Smooth muscle cell of the brain vasculature (primary cell): Measurements from ENCODE around the gene UBE2S.
A peak's percentile ranks its signal among the peaks of the same experiment; 100 is the strongest.
"Not testable (repeated sequence)": the region's sequence is repeated elsewhere in the genome, so short reads cannot be mapped to it uniquely, and the experiment has no call there.

ENCODE experiments used
- DNase-seq: peaks from one replicate; pipeline ENCODE4 v3.0.0-alpha.2; 2012; ENCODE audit warnings: low read depth, low spot score

Gene UBE2S

DNA sequence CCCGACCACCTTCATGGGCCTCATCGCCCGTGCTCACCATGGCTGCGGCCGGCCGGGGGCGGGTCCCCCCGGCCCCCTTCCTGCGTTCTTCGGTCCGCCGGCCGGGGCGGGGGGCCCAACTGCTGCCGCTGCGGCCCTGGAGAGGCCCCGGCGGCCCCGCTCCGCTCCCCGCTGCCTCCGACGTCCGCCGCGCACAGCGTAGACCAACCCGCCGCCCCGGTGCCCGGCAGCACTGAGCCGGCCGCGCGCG lies at the start of gene UBE2S:
Gene UBE2S, minus strand, starts transcription at position 239 of the 250 bp plus-strand sequence. Its CDS starts 199 bp downstream, at position 40.
- not testable (repeated sequence) for DNase-seq

DNA sequence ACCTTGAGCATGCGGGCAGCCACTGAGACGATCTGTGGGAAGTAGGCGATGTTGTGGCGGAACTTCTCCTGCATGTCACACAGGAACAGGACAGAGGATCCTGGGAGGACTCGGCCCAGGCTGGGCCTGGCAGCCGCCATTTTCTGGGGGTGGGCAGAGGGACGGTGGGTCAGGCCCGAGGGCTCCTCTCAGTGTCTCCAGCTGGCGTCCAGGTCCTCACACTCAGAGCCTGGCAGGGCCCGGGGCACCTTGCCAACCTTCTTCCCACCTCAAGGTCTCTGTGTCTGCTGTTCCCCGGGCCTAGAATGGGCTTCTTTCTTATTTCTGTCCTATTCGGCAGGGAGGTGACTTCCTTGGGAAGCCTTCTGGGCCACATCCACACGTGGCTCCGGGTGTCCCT lies 48.8 kb upstream of the UBE2S start:
- no peak for DNase-seq

DNA sequence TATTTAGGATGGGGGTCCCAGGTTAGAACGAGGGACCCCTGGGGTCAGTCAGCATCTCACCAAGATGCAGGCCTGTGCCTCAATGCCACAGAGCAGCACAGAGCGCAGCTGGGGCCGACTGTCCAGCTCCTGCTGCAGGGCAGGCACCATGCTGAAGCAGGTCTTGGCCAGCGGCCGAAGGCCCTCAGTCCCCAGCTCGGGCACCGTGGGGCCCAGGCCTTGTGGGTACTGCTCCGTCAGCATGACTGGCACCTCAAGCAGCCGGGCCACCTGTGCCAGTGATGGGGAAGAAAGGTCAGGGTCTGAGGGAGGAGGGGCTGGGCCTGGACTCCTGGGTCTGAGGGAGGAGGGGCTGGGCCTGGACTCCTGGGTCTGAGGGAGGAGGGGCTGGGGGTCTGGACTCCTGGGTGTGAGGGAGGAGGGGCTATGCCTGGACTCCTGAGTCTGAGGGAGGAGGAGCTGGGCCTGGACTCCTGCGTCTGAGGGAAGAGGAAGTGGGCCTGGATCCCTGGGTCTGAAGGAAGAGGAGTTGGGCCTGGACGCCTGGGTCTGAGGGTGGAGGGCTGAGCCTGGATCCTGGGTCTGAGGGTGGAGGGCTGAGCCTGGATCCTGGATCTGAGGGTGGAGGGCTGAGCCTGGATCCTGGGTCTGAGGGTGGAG lies 48.1 kb upstream of the UBE2S start:
- no peak for DNase-seq

DNA sequence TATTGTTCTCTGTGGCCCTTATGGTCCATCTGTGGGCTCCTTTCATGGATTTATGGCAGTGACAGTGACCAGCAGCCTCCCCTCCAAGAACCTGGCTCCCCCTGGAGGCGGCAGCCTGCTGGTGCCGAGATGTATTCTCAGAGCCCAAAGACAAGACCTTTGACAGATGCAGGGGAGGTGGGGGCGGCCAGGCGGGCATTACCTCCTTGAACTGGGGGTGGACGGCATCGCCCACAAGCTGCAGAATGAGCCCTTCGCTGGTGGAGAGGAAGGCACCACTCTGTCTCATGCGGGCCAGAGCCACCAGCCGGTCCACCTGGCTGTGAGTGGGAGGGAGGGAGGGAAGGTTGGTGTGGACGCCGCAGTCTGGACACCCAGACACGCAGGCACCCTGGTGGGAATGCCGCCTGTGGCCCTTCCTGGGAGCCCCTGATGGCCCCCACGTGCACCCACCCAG lies 47.2 kb upstream of the UBE2S start:
- DNase-seq = no peak

DNA sequence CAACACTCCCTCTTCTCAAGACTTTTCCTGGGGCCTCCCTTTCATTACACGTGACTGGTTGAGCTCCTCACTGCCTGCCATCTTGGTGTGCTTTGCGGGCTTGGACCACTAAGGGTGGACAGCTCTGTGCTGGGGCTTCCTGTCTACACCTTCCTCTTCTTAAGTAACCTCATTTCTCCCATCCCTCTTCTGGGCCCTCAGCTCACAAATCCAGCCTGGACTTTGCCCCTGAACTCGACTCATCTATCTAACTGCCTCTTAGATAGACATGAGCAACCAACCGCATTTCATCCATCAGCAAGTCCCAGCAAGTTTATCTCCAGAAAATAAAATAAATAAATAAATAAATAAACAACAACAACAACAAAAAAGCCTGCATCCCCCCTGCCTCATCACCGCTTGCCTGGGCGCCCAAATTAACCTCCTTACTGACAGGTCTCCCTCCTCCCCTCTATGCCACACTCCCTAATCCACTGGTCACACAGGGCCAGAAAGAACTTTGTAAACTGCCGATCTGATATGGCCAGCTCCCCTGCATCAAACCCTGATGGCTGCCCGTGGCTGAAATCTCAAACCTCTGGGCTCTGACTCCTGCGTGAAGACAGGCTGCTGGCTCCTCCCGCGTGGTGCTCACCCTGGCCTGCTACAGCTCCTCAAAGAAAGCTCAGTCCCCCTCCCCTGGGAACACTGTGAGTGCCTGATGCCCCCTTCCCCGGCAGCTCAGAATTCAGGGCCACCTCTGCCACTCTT lies 46.1 kb upstream of the UBE2S start:
- DNase-seq = no peak

DNA sequence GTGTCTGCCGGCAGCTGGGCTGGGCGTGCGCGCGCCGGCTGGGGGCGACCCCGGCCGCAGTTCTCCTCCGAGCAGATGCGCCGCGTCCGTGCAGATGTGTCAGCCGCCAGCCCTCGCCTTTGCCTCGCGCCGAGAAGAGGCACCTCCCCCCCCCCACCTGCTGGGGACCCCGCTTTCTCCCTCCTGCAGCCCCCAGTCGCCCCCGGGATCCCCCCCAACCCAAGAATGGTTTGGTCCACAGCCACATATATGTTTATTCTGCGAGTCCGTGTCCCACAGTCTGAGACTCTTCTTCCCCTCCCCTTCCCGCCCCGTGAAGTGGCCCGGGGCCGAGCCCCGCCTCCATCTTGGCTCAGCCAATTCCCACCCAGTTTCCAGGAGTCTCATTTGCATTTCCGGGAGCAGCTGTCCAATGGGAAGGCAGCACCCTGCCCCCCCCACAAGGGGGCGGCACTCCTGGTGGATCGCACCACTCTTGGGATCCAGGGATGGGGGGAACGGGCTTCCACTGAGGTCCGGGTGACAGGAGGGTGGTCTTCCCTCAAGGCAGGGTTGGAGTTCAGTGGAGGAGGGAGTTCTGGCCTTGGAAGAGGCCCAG lies 45.3 kb upstream of the UBE2S start:
- peak; percentile 61 for DNase-seq

DNA sequence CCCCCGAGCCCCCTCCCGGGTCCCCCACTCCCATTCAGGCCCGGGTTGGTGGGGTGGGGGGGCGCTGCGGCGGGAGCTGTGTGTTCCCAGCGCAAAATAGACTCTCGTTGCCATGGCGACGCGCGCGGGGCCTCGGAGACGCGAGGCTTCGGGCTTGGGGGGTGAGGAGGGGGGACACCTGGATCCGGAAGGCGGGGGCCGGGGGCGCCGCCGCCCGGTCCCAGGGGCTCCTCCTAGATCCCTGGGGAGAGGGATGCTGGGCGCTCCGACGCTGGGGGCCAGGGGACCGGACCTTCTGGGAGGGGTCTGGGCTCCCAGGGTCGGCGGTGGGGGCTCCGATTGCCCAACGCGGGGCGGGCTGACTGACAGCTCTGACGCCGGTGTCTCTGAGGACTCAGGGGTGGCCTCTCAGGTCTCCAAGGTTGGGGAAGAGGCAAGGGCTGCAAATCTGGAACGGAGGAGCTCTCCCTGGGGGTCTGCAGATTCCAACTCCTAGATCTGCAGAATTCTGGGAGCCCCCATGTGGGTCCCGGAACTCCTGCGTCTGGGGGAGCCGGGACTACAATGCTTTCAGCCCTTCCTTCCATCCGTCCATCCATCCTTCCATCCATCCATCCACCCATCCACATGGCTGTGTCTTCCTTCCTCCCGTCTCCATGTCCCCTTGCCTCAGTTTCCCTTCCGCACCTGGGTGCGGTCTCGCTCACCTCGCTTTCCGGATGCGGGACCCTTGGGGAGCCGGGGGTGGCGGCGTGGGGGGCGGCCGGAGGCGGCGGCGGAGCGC lies 44.6 kb upstream of the UBE2S start:
- DNase-seq = no peak

DNA sequence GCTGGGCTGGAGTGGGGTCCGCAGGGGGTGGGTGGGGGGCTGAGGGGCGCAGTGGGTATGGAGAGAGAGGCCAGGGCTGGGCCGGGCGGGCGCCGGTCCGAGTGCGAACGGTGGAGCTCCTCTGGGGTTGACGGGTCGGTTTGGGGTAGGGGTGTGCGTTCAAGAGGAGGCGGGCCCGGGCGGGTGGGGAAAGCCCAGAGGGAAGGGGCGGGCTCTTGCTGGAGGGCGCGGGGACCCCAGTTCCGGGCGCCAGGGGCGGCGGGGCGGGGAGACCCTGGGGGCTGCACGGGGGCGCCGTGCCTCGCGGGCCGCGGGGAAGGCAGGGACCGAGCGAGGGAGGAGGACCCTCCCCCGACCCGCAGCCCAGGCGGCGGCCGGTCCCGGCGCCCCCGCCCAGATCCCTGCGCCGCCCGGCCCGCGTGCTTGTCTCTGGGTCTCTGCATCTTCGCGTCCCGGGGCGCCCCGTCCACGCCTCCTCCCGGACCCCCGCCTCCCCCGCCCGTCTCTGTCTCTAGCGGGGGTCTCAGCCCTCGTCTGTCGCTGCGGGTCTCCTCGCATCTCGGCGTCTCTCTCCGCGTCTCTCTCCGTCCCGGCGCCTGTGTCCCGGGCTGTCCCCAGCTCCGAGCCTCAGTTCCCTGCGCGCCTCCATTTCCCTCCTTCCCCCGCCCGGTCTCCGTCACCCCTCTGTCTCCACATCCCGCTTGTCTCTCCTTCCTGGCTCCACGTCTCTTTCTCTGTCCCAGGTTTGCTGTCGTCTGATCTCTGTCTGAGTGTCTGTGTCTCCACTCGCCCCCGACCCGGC lies 43.8 kb upstream of the UBE2S start:
- DNase-seq = no peak

DNA sequence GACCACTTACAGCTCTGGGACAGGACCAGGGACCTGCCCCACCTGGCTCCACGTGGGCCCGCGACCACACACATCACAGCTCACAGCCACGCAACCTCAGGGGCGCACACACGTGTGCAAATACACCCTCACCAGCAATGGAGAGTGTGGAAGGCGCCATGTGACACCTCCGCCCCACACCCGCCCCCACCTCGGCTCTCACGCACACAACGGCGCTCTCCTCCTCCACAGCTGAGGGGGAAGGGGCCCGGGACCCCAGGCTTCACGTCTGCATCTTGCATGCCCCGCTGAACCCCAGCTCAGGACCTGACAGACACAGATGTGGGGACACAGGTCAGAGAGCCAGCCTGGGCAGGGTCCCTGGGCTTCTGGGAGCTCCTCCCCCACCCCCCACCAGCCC lies 41.9 kb upstream of the UBE2S start:
- DNase-seq = no peak

DNA sequence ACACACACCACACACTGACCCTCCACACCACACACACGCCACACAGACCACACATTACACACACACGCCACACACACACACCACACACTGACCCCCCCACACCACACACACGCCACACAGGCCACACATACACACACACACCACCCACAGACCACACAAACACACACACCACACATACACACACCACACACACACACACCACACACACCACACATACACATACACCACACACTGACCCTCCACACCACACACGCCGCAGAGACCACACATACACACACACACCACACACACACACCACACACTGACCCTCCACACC lies 40.5 kb upstream of the UBE2S start:
- not testable (repeated sequence) for DNase-seq

DNA sequence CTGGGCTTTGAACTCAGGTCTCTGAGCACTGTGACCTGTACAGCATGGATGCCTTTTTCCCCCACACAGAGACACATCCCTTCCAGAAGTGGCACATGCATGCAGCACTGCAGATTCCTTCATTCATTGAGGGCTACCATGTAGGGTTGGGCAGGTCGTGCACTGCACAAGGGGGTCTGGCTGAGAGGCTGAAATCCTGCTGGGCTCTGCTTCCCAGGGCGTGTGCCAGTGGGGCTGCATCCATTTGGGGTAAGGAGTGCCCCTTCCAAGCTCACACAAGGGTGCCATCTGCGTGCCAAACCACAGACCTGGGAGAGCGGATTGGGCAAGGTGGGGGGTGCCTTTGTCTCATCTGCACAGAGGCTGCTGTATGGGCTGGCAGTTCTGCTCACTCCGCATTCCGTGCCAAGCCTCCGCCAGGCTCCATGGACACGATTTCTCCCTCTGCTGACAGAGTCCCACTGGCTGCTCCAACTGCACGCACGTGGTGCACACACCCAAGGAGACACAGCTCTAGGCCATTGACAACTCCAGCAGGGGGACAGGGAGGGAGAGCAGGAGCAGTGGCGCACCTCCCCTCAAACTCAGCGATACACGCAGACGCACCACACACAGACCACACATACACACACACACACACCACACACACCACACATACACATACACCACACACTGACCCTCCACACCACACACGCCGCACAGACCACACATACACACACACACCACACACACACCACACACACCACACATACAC lies 40.0 kb upstream of the UBE2S start:
- no peak for DNase-seq

DNA sequence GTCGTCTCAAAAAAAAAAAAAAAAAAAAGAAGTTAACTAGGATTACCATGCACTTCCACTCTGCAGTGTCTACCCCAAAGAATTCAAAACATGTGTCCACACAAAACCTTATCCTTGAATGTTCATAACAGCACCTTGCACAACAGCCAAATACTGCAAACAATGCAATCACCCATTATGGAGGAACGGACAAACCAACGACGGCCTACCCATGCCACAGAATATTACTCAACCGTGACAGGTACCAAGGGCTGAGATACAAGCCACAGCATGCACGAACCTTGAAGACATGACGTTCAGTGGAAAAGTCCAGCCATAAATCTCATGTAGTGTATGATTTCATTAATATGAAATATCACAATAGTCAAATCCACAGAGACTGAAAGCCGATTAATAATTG lies 38.5 kb upstream of the UBE2S start:
- no peak for DNase-seq

DNA sequence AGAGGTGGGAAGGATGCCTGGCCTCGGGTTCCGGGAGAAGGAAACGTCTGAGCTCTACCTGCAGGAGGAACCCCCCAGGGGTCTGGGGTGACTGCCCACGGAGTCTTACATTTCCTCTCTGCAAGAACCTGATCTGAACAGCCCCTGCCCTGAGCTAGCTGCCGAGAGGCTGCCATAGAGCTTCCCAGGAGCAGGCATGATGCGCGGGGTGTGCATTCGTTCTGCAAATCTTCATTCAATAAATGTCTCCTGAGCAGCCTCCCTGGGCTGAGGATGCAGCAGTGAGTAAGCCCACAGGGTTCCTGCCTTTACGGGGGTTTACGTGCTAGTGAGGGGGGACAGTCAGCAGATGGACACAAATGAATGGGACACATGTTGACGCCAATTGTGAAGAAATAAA lies 37.1 kb upstream of the UBE2S start:
- no peak for DNase-seq

DNA sequence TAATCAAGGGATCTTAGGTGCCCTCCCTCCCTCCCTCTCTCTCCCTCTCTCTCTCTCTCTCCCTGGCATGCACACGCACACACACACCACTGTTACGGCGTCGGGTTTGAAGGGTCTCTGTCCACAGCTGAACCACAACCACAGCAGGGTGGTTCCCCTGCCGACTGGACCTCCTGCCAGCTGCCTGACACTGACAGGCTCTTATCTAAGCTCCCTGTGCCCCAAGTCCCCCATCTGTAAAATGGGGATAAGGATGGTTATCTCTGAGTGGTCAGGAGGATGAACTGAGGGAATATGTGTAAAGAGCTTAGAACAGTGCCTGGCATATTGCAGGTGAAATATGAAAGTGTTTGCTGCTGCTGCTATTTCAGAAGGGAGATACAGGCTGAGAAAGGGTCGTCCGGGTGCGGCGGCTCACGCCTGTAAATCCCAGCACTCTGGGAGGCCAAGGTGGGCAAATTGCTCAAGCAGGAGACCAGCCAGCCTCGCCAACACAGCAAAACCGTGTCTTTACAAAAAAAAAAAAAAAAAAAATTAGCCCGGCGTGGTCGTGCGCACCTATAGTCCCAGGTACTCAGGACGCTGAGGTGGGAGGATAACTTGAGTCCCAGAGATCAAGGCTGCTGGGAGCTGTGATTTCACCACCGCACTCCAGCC lies 36.4 kb upstream of the UBE2S start:
- DNase-seq = no peak

DNA sequence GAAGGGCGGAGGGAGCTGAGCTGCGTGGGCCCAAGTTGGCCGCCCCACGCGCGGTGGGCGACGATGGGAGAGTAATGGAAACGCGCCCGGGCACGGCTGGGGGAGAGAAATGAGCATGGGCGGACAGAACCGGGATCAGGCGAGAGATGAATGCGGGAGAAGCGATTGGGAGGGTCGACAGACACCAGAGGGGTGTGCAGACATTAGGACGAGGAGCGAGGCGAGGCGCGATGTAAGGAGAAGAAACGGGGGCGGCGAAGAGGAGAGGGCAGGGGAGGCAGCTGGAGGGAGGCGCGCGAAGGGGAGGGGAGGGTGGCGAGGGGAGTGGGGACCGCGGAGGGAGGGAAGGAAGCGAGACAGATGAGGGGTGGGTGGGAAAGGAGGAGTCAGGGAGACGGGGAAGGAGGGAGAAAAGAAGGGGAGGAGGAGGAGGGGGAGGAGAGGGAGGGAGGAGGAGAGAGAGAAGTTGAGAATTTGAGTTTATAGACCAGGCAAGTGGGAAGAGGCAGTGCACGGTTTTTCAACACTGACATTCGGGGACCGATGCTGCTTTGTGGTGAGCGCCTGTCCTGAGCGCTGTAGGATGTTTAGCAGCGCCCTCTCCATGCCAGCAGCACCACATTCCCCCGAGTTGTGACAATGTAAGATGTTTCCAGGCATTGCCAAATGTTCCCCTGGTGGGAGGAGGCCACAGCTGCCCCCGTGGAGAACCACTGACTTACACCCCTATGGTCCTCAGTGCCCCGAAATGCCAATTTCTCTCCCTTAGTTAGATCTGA lies 35.6 kb upstream of the UBE2S start, which contains the start of gene SHISA7:
Gene SHISA7, minus strand, starts transcription at position 256 of the 779 bp plus-strand sequence. CDS start 437 bp downstream, outside the sequence.
- no peak for DNase-seq

DNA sequence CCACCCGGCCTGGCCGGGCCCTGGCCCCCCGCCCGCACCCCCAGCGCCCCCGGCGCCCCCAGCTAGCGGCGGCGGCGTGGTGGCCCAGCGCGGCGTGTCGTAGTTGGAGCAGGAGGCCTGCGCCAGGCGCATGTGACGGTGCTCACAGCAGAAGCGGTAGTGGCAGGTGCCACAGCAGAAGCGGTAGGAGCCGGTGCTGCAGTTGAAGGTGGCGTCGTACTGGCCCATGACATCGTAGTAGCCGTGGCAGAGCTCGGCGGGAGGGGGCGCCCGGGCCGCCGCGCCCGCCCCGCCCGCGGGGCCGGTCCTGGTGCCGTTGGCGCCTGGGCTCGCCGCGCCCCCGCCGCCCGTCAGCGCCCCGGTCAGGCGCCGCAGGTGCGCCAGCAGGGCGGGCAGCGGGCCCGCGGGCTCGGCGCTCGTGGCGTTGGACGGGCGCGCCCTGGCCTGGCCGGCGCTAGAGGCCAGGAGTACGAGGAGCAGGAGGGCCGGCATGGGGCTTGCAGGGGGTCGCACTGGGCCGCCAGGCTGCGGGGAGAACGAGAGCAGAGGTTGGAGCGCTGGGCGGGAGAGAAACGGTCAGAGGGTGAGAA lies 34.9 kb upstream of the UBE2S start:
- no peak for DNase-seq

DNA sequence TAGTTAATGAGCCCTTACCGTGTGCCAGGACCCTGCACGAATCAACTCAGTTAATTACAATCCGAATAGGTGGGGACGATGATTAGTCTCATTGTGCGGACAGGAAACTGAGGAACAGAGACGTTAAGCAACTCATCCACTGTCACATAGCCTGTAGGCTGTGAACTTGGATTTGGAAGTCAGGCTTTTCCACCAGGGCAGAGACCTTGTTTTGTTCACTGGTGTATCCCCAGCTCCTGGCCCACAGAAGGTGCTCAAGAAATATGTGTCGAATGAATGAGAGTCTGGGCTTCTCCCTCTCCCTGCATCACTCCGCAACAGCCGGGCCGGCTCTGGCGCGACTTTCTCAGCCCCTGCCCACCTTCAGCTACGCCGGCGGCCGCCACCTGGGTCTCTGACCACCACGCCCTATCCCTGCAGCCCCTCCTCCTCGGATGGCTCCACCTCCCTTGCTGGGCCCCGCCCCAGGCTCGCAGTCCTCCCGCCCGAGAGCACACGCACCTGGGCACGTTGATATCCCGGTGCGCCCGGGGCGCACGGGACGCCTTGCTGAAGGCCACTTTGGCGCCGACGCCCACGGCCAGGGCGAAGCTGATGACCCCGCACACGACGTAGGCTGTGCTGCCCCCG lies 34.2 kb upstream of the UBE2S start:
- DNase-seq = no peak

DNA sequence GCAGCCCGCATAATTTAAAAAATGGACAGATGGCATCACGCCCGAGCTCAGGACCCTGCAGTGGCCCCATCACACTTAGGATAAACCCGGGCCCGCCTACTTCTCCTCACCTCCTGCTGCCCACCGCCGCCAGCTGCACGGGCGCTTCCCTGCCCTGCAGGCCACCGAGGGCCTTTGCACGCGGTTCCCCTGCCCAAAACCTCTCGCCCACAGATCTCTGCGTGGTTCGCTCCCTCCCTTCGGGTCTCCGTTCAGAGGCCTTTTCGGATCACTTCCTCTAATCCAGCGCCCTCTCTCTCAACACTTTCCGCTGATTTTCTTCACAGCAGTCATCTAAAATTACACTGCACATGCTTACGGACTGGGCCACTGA lies 33.7 kb upstream of the UBE2S start:
- no peak for DNase-seq
